Keratinocyte (primary cell): ENCODE data around the gene RGS7BP. TPM values are rescaled to one million over a fixed set of nuclear protein-coding genes. Genes with fewer than 3 reads are reported as not detected.

ENCODE experiments used
- DNase-seq: peaks from one replicate; pipeline ENCODE4 v3.0.0-alpha.2; 2011; ENCODE audit warnings: low read depth, missing footprints, low spot score
- FAIRE-seq: peaks from 2 replicates; lab custom pipeline; 2011; peaks lifted over from hg19 to GRCh38; lab: Jason Lieb, UNC
- H2AFZ ChIP-seq: 2 replicates; pipeline ENCODE4 v1.6.0; 2012; ENCODE audit warnings: low read length, control low read depth, inconsistent platforms; ENCODE audit not compliant: control insufficient read depth
- H3K27ac ChIP-seq: 2 replicates; pipeline ENCODE4 v1.5.1; 2011; ENCODE audit warnings: low read length; ENCODE audit not compliant: control insufficient read depth, insufficient read depth
- H3K27me3 ChIP-seq: 3 replicates; pipeline ENCODE4 v1.6.0; 2011; ENCODE audit warnings: low read length; ENCODE audit not compliant: control insufficient read depth, insufficient read depth; ENCODE audit errors: extremely low read depth
- H3K36me3 ChIP-seq, 2 experiments: 2 replicates in 1 of 2; 3 replicates in 1 of 2; pipeline ENCODE4 v1.5.1; 2011; ENCODE audit warnings: low read length in 2 of 2, mild to moderate bottlenecking in 1 of 2; ENCODE audit not compliant: control insufficient read depth in 2 of 2, insufficient read depth in 2 of 2; ENCODE audit errors: extremely low read depth in 1 of 2
- H3K4me1 ChIP-seq: 3 replicates; pipeline ENCODE4 v1.5.1; 2011; ENCODE audit warnings: low read length; ENCODE audit not compliant: control insufficient read depth, insufficient read depth; ENCODE audit errors: extremely low read depth
- H3K4me2 ChIP-seq: 3 replicates; pipeline ENCODE4 v1.6.0; 2011; ENCODE audit warnings: low read depth, low read length; ENCODE audit not compliant: control insufficient read depth, insufficient read depth; ENCODE audit errors: extremely low read depth
- H3K4me3 ChIP-seq, 3 experiments: fragments of 200-600 bp in 1 of 3; sonication (generic) in 1 of 3; 2 replicates in 2 of 3; 3 replicates in 1 of 3; pipeline ENCODE4 v1.5.1; 2011 to 2016; ENCODE audit warnings: low read length in 3 of 3, mild to moderate bottlenecking in 3 of 3, control low read depth in 2 of 3, inconsistent platforms in 1 of 3, low read depth in 1 of 3, mixed read lengths in 1 of 3, mixed run types in 1 of 3, moderate library complexity in 1 of 3; ENCODE audit not compliant: control insufficient read depth in 2 of 3, insufficient read depth in 2 of 3; ENCODE audit errors: extremely low read depth in 1 of 3
- H3K79me2 ChIP-seq: 2 replicates; pipeline ENCODE4 v1.6.0; 2012; ENCODE audit warnings: low read length; ENCODE audit not compliant: control insufficient read depth, insufficient read depth
- H3K9ac ChIP-seq: 3 replicates; pipeline ENCODE4 v1.6.0; 2011; ENCODE audit warnings: low read length; ENCODE audit not compliant: control insufficient read depth, insufficient read depth; ENCODE audit errors: extremely low read depth
- H3K9me1 ChIP-seq: 3 replicates; pipeline ENCODE4 v1.6.0; 2011; ENCODE audit warnings: low read length; ENCODE audit not compliant: control insufficient read depth, insufficient read depth; ENCODE audit errors: extremely low read depth
- H3K9me3 ChIP-seq: 2 replicates; pipeline ENCODE4 v1.5.1; 2012; ENCODE audit warnings: low read depth, low read length; ENCODE audit not compliant: control insufficient read depth
- H4K20me1 ChIP-seq: 3 replicates; pipeline ENCODE4 v1.6.0; 2011; ENCODE audit warnings: low read length; ENCODE audit not compliant: control insufficient read depth, insufficient read depth; ENCODE audit errors: extremely low read depth
- CTCF ChIP-seq, 3 experiments: IDR thresholded peaks in 1 of 3; conservative IDR thresholded peaks in 1 of 3; optimal IDR thresholded peaks in 1 of 3; 2 replicates in 2 of 3; 3 replicates in 1 of 3; pipeline versions ENCODE3 to v1.5.1; 2011; ENCODE audit warnings: low read length in 3 of 3, mild to moderate bottlenecking in 3 of 3, moderate library complexity in 2 of 3, control low read depth in 1 of 3, inconsistent platforms in 1 of 3; ENCODE audit not compliant: insufficient read depth in 2 of 3; ENCODE audit errors: extremely low read depth in 1 of 3
- EZH2 ChIP-seq: IDR thresholded peaks from one replicate; pipeline ENCODE4 v1.6.1; 2012; ENCODE audit warnings: inconsistent platforms, mild to moderate bottlenecking, low read length, moderate library complexity
- dilution Hi-C: fragments of 300-500 bp; cut with MboI; formaldehyde crosslinking; loops from one replicate; pipeline ENCODE4 v1.7.0; 2020; ENCODE audit warnings: low sequenced_read_pairs; ENCODE audit not compliant: extremely low pct_ligation_motif_present
- polyA plus RNA-seq, 5 experiments: library from polyadenylated mRNA; depleted of rRNA in 3 of 5; stranded (reverse) in 3 of 5; stranded (forward) in 1 of 5; unstranded in 1 of 5; fragments of >200 nt; gene quantifications; 1 replicate in 1 of 5; 2 replicates in 3 of 5; 3 replicates in 1 of 5; pipeline versions ENCODE4 v1.2.1 to v1.2.3, GENCODE V29; 2011 to 2012; ENCODE audit warnings: missing spikeins in 2 of 5, low read depth in 1 of 5, low replicate concordance in 1 of 5

The RGS7BP gene
- polyA plus RNA-seq, 1 donor (not counting 4 experiments of a cell fraction or from before 2014, with no cell fraction given): not detected

- H3K9ac ChIP-seq: no peak overlapping the region
- no peak overlapping the region for H3K4me3 ChIP-seq
- H3K36me3 ChIP-seq: no peaks in the 10 kb centered on the region
- DNase-seq: no peak
- H3K9me3 ChIP-seq: no peaks in the 10 kb centered on the region
- FAIRE-seq: no peak
- peaks cover 3% of the 10 kb centered on the region for H3K27me3 ChIP-seq
- dilution Hi-C loops: no loop called here
- H3K4me2 ChIP-seq: no peak overlapping the region
- H3K4me1 ChIP-seq: no peaks in the 10 kb centered on the region
- H3K27ac ChIP-seq: no peak overlapping the region
- H3K79me2 ChIP-seq: no peaks in the 10 kb centered on the region
- no peaks in the 10 kb centered on the region for H4K20me1 ChIP-seq
- no peaks in the 10 kb centered on the region for H3K9me1 ChIP-seq
- H2AFZ ChIP-seq: no peak overlapping the region
- TF ChIP-seq EZH2 (no peak), CTCF (optimal IDR thresholded peaks at IDR 0.05 in 1 of 3, IDR thresholded peaks at IDR 0.05 in 1 of 3, conservative IDR thresholded peaks at IDR 0.05 in 1 of 3; ENCODE audit: extremely low read depth in 1 of 3, insufficient read depth in 2 of 3, low read length in 3 of 3) (no peak)
Measured at GRCh38 chr5:64569858-64570257, 64.0 kb downstream of the RGS7BP start.

- dilution Hi-C loops: no loop called here
- Histone ChIP-seq H3K27ac (no peak overlapping the region), H3K4me3 (no peak overlapping the region), H4K20me1 (no peaks in the 10 kb centered on the region), H3K36me3 (no peaks in the 10 kb centered on the region), H3K4me2 (no peak overlapping the region), H2AFZ (no peak overlapping the region), H3K9ac (no peak overlapping the region), H3K27me3 (peaks cover 3% of the 10 kb centered on the region), H3K4me1 (no peaks in the 10 kb centered on the region), H3K9me3 (no peaks in the 10 kb centered on the region), H3K79me2 (no peaks in the 10 kb centered on the region), H3K9me1 (no peaks in the 10 kb centered on the region)
- DNase-seq: no peak
- no peak for FAIRE-seq
- TF ChIP-seq CTCF (optimal IDR thresholded peaks at IDR 0.05 in 1 of 3, IDR thresholded peaks at IDR 0.05 in 1 of 3, conservative IDR thresholded peaks at IDR 0.05 in 1 of 3; ENCODE audit: extremely low read depth in 1 of 3, insufficient read depth in 2 of 3, low read length in 3 of 3): no peak
- TF ChIP-seq EZH2: no peak
Measured at GRCh38 chr5:64570395-64570996, 64.7 kb downstream of the RGS7BP start.
